Measurements from ENCODE around the gene GATD1.

The GATD1 gene

DNA sequence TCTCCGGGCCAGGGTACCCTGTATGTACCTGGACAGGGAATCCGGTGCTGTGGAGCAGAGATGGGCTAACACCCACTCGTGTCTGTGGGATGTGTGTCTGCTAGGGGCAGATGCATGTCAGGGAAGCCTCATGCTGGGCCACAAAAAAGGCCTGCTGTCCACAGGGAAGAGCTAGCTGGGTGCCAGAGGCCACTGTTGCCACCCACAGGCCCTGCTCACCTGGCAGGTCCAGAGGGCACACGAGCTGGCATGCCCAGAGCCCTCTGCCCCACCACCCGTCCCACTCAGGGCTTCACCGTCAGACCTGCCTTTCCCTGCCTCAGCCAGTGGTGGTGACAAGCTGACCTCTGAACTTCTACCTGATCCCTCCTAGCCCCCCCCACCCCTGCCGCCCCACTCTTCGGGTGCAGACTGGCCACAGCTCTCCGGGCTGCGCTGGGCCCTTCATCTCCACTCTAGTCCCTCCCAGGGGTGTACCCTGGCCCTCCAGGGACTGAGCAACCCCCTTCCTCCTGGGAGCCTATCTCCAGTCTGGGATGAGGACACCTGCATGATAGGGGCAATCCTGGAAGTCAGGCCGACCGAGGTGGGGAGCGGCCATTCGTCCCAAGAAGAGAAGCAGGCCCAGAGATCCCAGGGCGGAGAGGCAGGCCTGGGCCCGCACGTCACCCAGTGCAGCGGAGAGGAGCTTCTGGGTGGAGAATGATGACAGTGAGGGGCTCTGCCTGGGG is 19.4 kb upstream of the GATD1 start:
- no peak for DNase-seq (ENCODE audit: extremely low read depth in 1 of 2, low read depth in 1 of 2)

DNA sequence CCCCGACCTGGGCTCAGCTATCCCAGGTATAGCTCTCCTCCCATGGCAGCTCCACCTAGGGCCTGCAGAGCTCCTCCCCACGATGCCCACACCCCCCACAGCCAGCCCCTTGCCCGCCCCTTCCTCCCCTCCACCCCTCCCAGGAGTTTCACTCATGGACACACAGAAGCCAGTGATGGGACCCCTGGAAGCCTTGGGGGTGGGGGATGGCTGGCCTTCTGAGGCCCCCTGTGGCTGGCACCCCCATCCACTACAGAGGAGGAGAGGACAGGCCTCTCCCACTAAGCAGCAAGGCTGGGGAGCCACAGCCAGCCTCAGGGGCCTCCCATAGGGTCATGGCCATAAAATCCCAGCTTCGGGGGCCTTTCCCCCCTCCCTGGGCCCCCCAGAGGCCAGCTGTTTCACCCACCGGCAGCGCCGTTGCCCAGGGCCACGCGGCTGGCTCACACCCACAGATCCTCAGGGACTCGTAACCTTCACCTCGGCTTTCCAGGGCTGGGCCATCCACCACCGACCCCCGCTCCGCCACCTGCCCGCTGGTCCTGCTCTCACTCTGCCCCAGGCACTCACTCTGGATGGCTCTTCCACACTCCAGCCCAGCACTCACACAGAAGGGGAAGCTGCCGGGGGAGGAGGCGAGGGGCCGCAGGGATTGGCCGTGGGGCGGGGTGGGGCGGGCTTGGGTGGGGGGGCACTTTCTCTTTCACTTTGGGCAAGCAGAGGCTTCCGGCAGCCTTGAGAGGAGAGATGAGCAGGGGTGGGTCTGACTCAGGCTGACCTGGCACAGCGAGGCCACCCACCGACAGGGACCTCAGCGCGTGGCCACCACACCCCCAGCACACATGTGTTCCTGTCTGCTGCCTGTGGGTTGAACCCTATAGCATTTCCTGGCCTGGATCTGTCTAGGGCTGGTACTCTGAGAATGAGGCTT is 18.6 kb upstream of the GATD1 start:
- DNase-seq (ENCODE audit: extremely low read depth in 1 of 2, low read depth in 1 of 2) = peak in 1 of 2 donors; percentile 56

DNA sequence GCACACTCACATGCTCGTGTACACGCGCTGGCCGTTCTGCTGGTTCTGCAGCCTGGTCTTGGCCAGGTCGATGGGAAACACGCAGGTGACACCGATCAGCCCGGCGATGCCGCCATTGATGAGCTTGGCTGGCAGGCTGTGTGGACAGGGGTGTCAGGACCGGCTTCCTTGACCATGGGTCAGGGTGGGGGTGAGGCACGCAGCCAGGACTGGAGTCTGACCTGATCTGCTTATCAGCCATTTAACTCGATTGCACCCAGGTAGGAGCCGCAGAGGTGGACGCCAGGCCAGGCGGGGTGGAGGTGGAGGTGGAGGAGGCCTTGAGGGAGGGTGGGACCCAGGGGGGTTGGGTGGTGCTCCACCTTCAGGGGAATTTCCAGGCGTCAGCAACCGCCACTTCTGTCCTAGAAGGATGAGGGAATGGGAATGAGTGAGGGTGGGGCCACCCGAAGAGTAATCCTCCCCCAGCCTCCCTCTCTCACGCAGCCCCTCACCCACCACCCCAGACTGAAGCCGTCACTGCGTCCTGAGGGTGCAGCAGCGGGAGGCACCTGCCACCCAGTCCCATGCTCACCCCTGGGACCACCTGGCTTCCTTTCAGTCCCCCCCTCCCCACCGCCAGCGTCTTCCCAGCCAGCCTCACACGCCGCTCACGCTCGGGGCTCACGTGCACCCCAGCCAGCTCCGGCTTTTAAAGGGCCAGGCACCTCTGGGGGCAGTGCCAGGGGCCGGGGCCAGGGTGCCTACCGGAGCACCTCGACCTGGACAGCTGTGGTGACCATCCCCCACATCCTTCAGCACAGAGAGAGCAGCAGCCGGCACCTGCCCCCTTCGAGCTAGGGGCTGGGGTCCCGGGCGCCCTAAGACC is 17.7 kb upstream of the GATD1 start:
- DNase-seq (ENCODE audit: extremely low read depth in 1 of 2, low read depth in 1 of 2) = no peak

DNA sequence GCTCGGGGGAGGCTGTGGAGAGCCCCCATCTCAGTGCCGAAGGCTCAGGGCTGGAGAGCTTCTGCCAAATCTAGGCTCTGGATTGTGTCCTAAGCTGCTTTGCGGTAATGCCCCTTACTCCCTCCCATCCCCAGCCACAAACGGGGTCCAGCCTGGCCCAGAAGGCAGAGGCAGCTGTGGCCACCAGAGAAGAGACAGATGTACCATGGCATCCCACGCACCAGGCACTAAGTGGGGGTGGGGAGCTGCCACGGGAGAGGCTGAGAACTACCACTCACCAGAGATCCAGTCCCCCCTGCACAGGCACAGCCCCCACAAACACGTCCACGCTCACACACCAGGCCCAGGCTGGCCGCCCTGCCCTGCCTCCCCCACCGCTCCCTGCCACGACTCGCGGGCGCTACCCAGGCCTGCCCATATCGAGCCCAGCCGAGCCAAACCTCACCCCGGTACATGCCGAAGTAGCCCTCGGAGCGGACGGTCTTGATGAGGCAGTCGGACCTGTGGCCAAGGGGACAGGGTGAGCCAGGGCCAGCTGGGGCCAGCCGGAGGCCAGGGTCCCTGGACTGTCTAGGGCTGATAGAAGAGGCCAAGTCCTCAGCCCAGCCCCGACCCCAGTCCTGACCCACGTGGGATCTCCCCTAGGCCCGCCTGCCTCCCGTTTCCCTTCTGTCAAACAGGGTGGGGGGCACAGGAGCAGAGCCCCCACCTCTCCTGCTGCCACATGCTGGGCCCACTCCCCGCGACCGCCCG is 16.9 kb upstream of the GATD1 start:
- no peak for DNase-seq (ENCODE audit: extremely low read depth in 1 of 2, low read depth in 1 of 2)

DNA sequence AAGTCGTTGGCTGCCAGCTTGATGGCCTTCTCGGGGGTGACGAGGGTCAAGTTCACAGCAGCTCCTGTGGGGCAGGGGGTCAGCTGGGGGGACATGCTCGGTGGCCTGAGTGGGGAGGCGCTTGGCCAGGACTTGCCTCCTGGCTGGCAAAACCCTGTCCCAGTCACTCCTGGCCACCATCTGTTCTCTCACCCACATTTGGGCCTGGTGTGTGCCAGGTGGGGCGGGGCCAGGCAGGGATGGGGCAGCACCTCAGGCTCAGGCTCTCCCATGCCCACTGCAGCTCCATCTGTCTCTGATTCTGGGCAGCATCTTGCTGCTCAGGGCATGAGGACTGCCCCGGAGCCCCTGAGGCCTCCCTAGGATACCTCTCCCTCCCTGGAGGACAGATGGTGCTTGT is 16.3 kb upstream of the GATD1 start:
- DNase-seq (ENCODE audit: extremely low read depth in 1 of 2, low read depth in 1 of 2) = no peak

DNA sequence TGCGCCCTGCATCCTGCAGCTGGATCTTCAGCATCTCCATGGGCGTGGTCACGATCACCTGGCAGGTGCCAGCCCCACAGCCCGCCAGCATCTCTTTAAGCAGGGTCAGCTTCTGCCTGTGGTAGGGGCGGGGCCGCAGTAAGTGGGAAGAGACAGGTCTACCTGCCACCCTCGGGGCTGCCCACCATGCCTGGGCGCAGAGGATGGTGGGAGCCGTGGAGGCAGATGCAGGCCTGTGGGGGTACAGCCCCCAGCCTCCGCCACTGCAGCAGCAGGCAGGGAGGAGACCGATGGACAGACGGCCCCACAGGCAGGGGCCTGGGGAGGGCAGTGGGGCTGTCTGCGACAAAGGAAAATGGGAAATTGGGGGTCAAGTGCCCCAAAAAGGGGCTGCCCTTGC is 15.6 kb upstream of the GATD1 start:
- no peak for DNase-seq (ENCODE audit: extremely low read depth in 1 of 2, low read depth in 1 of 2)

DNA sequence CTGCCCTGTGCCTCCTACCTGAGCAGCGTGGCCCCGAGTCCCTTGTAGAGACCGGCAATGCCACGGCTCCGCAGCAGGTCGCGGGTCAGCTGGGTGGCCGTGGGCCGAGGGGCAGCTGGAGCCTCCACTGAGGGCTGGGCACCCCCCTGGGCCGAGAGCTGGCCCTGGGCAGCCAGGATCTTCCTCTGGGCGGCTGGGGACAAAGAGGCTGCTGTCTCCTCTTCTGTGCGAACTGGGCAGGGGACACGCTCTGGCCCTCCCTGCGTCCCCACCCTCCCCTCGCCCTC is 15.2 kb upstream of the GATD1 start:
- DNase-seq (ENCODE audit: extremely low read depth in 1 of 2, low read depth in 1 of 2) = no peak

DNA sequence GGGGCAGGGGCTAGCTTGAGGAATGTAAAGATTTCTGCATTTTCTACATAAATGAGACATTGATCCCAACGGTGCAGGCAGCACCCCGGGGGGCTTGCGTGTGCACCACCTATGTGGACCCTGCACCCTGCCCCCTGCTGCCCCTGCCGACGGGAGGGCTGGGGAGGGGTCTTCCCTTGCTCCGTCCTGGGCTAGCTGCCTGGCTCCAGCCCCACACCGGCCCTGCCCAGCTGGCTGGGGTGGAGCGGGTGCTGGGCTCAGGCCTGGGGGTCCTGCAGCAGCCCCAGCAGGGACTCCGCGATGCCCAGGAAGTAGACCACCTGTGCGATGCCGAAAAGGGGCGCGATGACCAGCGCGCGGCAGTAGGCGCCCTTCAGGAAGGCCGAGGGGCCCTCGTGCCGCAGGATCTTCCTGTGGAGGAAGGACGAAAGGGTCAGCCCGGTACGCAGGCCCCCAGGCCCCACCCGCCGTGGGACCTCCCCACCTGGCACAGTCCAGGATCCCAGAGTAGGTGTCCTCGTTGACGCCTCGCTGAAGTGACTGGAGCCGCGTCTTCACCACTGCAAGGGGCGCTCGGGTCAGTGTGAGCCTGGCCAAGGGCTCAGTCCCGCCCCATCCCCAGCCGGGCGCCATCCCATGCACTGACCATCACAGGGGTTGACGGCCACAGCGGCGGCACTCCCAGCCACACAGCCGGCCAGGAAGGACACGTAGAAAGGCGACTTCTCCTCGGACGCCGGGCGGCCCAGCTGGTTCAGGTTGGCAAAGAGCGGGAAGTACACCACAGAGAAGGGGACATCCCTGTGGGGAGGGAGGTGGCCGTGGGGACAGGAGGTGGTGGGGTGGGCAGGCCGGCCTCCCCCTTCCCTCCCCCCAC is 14.6 kb upstream of the GATD1 start:
- DNase-seq (ENCODE audit: extremely low read depth in 1 of 2, low read depth in 1 of 2) = no peak

DNA sequence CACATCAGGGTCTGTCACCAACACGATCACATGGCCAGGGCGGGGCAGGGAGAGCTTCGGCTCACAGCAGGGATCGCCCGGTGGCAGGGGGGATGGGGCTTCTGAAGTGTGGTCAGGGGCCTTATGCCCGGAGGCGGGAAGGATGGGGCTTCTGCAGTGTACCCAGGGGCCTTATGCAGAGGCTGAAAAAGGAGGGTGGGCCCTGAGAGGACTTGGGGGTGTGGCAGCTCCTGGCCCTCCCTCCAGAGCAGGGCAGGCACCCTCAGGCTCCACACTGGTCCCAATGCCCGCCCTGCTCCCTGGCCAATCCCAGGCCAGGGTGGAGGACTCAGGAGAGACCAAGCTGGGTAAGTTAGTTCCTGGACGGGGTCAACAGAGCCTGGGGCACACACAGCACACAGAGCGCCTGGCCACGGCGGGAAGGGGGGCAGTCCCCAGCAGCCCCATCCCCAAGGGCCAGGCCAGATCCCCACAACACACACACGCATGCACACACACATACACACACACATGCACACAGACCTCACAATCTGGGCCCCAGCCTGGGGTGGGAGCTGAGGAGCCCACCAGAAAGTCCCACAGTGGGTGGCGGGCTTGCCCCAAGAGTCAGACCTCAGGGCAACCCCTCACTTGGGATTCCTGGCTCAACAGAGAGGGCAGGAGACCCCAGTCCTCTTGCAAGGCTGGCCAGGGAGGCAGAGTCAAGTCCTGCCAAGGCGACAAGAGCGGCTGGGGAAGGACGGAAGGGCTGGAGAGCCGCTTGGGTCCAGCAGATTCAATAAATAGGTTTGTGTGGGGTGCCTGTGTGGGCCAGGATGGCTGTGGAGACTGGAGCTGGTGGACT is 13.7 kb upstream of the GATD1 start:
- DNase-seq (ENCODE audit: extremely low read depth in 1 of 2, low read depth in 1 of 2) = no peak

DNA sequence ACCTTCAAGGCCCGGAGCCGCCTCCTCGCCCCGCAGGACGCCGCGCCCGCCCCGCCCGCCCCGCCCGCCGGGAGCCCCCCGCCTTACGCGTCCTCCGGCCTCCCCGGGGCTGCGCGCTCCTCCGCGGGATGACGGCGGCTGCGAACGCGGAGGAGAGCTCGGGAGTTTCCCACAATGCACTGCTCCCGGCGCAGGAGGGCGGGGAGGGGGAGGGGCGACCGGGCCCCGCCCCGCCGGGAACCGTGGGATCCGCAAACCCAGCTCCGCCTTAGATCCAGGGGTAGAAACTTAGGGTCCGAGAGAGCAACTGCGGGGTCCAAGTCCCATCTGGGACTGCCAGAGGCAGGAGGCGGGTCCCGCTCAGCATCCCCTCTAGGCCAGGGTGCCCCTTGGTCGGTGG is 12.7 kb upstream of the GATD1 start, which contains the start of gene CEND1:
CEND1 (minus strand) TSS at position 148 of the 400 bp plus-strand sequence. CDS start 1,514 bp downstream, outside the sequence.
- no peak for DNase-seq (ENCODE audit: extremely low read depth in 1 of 2, low read depth in 1 of 2)

DNA sequence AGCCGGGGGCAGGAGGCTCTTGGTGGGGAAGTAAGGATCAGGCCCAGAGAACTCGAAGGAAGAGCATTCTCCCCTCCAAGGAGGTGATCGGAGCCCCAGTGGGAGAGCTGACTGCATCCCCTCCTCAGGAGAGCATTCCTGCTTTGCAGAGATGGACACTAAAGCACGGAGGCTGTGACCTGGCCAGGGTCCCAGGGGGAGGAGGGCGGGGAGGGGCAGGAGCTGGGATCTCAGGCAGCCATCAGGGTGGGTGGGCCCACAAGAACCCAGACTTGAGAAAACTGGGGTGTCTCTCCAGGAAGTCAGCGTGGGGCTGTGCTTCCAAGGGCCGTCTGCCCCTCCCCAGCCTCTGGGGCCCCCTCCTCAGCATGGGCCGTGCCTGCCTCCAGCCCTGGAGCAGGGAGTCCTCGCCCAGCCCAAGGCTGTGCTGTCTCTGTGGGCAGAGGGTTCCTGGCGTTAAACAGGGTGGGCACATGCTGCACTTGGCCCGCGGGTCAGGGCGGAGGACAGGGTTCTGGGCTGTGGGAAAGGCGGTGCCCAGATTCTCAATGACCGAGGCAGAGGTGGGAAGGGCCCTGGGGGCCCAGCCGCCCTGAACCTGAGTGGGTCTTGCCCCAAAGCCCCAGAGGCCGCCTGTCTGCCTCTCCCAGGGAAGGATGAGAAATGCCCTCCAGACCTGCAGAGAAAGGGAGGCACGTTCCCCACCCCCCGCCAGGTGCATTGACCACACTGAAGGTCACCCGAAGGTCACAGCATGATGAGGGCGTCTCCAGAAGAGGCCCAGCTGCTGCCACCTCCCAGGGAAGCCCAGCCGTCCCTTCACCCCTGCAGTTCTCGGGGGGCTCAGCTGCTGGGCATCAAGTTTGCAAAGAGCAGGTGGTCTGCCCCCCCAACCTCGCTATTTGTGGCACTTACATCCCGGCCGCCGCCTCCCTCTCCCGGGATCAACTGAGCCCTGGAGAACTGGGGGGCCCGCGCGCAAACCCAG is 12.0 kb upstream of the GATD1 start:
- no peak for DNase-seq (ENCODE audit: extremely low read depth in 1 of 2, low read depth in 1 of 2)

DNA sequence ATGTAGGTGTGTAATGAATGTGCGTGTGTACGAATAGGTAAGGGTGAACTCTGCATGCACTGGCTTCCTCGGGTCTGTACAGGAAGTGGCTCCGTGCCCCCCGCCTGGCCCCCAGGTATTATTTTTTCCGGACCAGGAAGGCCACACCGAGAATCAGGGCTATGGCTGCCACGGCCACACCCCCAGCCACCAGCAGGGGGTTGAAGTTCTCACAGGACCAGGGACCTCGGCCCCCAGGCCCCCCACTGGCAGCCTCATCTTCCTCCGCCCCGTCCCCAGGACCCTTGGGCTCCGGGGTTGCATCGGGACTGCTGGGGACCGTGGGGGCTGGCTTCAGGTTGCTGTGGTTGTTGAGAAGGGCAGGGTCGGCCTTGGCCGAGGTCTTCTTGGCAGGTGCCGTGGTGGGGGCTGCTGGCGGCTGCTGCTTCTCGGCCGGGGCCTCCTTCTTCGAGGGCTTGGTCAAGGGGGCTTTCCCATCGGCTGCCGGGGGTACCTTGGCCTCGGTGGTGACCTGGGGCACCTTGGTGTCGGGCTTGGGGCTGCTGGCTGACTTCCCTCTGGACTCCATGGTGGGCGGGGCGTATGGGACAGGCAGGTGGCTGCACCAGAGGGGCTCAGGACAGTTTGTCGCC is 10.8 kb upstream of the GATD1 start:
- DNase-seq (ENCODE audit: extremely low read depth in 1 of 2, low read depth in 1 of 2) = no peak

DNA sequence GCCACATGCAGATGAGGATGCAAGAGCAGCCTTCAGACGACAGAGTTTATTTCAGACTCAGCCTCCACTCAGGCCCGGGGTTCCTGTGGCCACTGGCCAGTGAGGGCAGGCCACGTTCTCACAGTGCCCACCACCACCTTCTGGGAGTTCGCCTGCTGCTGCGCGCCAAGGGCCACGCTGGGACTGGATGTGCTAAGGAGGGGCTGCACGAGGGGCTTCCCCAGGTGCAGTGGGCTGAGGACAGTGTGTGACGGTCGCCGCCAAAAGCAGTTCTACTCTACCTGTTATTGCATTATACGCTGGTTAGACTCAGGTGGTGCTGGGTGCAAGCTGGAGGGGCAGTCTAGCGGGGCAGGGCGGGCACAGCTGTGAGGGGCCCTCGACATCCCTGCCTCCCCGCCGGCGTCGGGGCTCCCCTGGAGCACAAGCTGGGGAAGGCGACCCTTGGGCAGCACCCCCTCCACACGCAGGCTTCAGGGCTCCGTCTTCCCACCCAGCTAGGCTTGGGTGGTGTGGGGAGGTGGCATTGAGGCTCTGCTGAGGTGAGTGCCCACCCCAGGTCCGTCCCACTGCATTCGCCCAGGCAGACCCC is 9.9 kb upstream of the GATD1 start:
- DNase-seq (ENCODE audit: extremely low read depth in 1 of 2, low read depth in 1 of 2) = no peak

DNA sequence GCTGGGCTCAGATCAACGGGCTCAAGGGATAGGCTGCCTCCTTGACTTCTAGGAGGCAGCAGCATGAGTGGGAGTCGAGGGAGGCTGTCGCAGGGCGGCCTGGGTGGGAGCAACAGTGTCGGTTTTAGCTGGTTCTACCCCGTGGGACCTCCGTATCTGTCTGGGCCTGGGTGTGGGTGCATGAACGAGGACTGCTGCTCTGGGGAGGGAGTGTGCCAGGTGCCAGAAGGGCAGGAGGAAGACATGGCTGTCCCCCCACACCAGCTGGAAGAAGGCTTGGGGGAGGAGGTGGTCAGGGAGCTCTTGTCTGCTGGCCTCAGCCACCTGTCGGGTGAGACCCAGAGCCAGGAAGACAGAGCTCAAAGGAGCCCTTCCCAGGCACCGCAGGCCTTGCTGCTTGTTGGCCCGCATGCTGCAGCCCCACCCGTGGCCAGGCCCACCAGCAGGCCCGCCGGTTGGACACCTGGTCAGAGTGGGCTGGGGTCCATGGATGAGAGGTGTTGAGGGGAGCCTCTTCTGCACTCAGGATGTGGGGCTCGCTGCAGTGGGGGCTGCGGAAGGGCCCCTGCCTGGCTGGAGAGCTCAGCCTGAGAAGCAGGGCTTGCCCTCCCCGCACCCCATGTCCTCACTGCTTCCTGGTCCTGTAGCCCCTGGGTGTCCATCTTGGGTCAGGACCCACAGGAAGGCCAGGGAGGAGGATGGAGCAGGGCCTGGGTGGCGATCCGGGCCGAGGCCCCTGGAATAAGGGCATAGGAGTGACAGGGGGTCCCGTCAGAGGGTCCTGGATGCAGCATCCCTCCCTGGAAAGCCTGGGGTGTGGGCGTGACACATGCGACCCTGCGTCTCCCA is 9.2 kb upstream of the GATD1 start:
- DNase-seq (ENCODE audit: extremely low read depth in 1 of 2, low read depth in 1 of 2) = no peak

DNA sequence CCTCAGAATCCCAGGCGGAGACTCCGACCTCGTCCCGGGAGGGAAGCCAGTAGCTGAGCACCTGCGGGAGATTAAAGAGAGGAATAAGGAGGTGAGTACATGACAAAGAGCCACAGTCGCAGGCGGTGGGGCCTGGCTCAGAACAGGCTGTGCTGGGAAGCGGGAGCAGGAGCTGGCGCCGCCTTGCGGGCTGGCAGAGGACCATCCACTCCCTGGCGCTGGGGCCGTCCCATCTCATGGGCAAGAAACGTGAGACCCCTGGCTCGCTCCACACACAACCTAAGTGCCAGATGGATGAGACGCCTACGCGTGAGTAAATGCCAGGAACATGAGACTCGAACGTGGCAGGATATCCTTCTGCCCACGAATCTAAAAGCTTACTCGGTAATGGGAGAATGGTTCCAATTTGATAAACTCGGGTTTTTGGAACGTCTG is 6.3 kb upstream of the GATD1 start:
- no peak for DNase-seq (ENCODE audit: extremely low read depth in 1 of 2, low read depth in 1 of 2)
